ENCODE data around the gene CD48.

CD48 gene

GRCh38 chr1:160658162-160658813 is 53.3 kb downstream of the CD48 start:
- Histone ChIP-seq H3K4me2 (ENCODE audit: low read depth, low read length, poor library complexity, severe bottlenecking) (peak overlapping the region; percentile 64), H3K9ac (ENCODE audit: low read depth, low read length, poor library complexity, severe bottlenecking) (no peak overlapping the region), H3K79me2 (ENCODE audit: insufficient read depth, low read length) (no peaks in the 10 kb centered on the region), H2AFZ (ENCODE audit: low read length) (no peak overlapping the region), H3K9me2 (replicated peaks; ENCODE audit: low read depth, low read length) (no peaks in the 10 kb centered on the region), H3K36me3 (ENCODE audit: insufficient read depth, low read length) (no peaks in the 10 kb centered on the region), H3K9me3 (ENCODE audit: insufficient read depth, low read depth, low read length) (0 out of 2 replicates have a peak, but pooled peaks cover 3% of the 10 kb centered on the region), H4K20me1 (ENCODE audit: insufficient read depth, low read length, poor library complexity, severe bottlenecking) (no peaks in the 10 kb centered on the region), H3K27me3 (ENCODE audit: insufficient read depth, low read length, poor library complexity, severe bottlenecking) (no peaks in the 10 kb centered on the region), H3F3A (ENCODE audit: low read depth) (0 out of 2 replicates have a peak, but pooled peaks cover 10% of the 10 kb centered on the region), H3K4me3 (ENCODE audit: low read length, poor library complexity, severe bottlenecking) (no peak overlapping the region), H3K4me1 (ENCODE audit: insufficient read depth, low read length, poor library complexity, severe bottlenecking) (peaks cover 70% of the 10 kb centered on the region)
- TF ChIP-seq EZH2phosphoT487 (IDR thresholded peaks at IDR 0.05; ENCODE audit: borderline replicate concordance) = no peak
- no peak for TF ChIP-seq CTCF (conservative IDR thresholded peaks at IDR 0.05; ENCODE audit: low read length)

GRCh38 chr1:160657250-160657781 is 54.3 kb downstream of the CD48 start:
- Histone ChIP-seq H3K9me3 (ENCODE audit: insufficient read depth, low read depth, low read length) (0 out of 2 replicates have a peak, but pooled peaks cover 3% of the 10 kb centered on the region), H3K4me1 (ENCODE audit: insufficient read depth, low read length, poor library complexity, severe bottlenecking) (peaks cover 70% of the 10 kb centered on the region), H3K4me2 (ENCODE audit: low read depth, low read length, poor library complexity, severe bottlenecking) (peak overlapping the region; percentile 64), H3K9ac (ENCODE audit: low read depth, low read length, poor library complexity, severe bottlenecking) (no peak overlapping the region), H3K9me2 (replicated peaks; ENCODE audit: low read depth, low read length) (no peaks in the 10 kb centered on the region), H4K20me1 (ENCODE audit: insufficient read depth, low read length, poor library complexity, severe bottlenecking) (no peaks in the 10 kb centered on the region), H3K27me3 (ENCODE audit: insufficient read depth, low read length, poor library complexity, severe bottlenecking) (no peaks in the 10 kb centered on the region), H3F3A (ENCODE audit: low read depth) (0 out of 2 replicates have a peak, but pooled peaks cover 10% of the 10 kb centered on the region), H3K36me3 (ENCODE audit: insufficient read depth, low read length) (no peaks in the 10 kb centered on the region), H3K79me2 (ENCODE audit: insufficient read depth, low read length) (no peaks in the 10 kb centered on the region), H3K4me3 (ENCODE audit: low read length, poor library complexity, severe bottlenecking) (no peak overlapping the region), H2AFZ (ENCODE audit: low read length) (0 out of 2 replicates have a peak overlapping the region, but pooled peaks have one; percentile 38)
- no peak for TF ChIP-seq CTCF (conservative IDR thresholded peaks at IDR 0.05; ENCODE audit: low read length)
- TF ChIP-seq EZH2phosphoT487 (IDR thresholded peaks at IDR 0.05; ENCODE audit: borderline replicate concordance) = no peak

- H3F3A ChIP-seq (ENCODE audit: low read depth) = 0 out of 2 replicates have a peak, but pooled peaks cover 10% of the 10 kb centered on the region
- H3K27me3 ChIP-seq (ENCODE audit: insufficient read depth, low read length, poor library complexity, severe bottlenecking) = no peaks in the 10 kb centered on the region
- no peaks in the 10 kb centered on the region for H3K79me2 ChIP-seq (ENCODE audit: insufficient read depth, low read length)
- TF ChIP-seq EZH2phosphoT487 (IDR thresholded peaks at IDR 0.05; ENCODE audit: borderline replicate concordance) (no peak), CTCF (conservative IDR thresholded peaks at IDR 0.05; ENCODE audit: low read length) (no peak)
- H3K9me2 ChIP-seq (replicated peaks; ENCODE audit: low read depth, low read length) = no peaks in the 10 kb centered on the region
- 0 out of 2 replicates have a peak, but pooled peaks cover 3% of the 10 kb centered on the region for H3K9me3 ChIP-seq (ENCODE audit: insufficient read depth, low read depth, low read length)
- H4K20me1 ChIP-seq (ENCODE audit: insufficient read depth, low read length, poor library complexity, severe bottlenecking) = no peaks in the 10 kb centered on the region
- H3K4me3 ChIP-seq (ENCODE audit: low read length, poor library complexity, severe bottlenecking) = peak overlapping the region; percentile 43
- H3K4me2 ChIP-seq (ENCODE audit: low read depth, low read length, poor library complexity, severe bottlenecking) = peak overlapping the region; percentile 64
- H3K4me1 ChIP-seq (ENCODE audit: insufficient read depth, low read length, poor library complexity, severe bottlenecking) = peaks cover 71% of the 10 kb centered on the region
- H3K9ac ChIP-seq (ENCODE audit: low read depth, low read length, poor library complexity, severe bottlenecking) = no peak overlapping the region
- H2AFZ ChIP-seq (ENCODE audit: low read length) = no peak overlapping the region
- H3K36me3 ChIP-seq (ENCODE audit: insufficient read depth, low read length) = no peaks in the 10 kb centered on the region
Measured at GRCh38 chr1:160656737-160657136, 54.9 kb downstream of the CD48 start.
